H9 (cell line): Measurements from ENCODE around the gene SUFU. TPM values are rescaled to one million over a fixed set of nuclear protein-coding genes. Genes with fewer than 3 reads are reported as not detected.

Experiments used
- DNase-seq: peaks from one replicate; pipeline ENCODE4 v3.0.0-alpha.2; 2017
- H2AFZ ChIP-seq: one replicate; pipeline ENCODE4 v1.6.1; 2013; ENCODE audit warnings: mild to moderate bottlenecking, low read length, control low read depth, moderate library complexity
- H2AK5ac ChIP-seq: 2 replicates; pipeline ENCODE4 v1.6.1; 2013; ENCODE audit warnings: low read length, control low read depth, mixed read lengths; ENCODE audit not compliant: insufficient read length
- H2BK120ac ChIP-seq: one replicate; pipeline ENCODE4 v1.6.1; 2013; ENCODE audit warnings: low read depth, mild to moderate bottlenecking, low read length, control low read depth, inconsistent platforms; ENCODE audit not compliant: poor library complexity, severe bottlenecking
- H2BK12ac ChIP-seq: 2 replicates; pipeline ENCODE4 v1.6.1; 2013; ENCODE audit warnings: low read length, control low read depth, mixed read lengths, low read depth; ENCODE audit not compliant: insufficient read length
- H2BK15ac ChIP-seq: 2 replicates; pipeline ENCODE4 v1.6.1; 2013; ENCODE audit warnings: low read depth, low read length, control low read depth
- H2BK20ac ChIP-seq: one replicate; pipeline ENCODE4 v1.6.1; 2013; ENCODE audit warnings: low read depth, mild to moderate bottlenecking, low read length, control low read depth, inconsistent platforms; ENCODE audit not compliant: poor library complexity, severe bottlenecking
- H2BK5ac ChIP-seq: 2 replicates; pipeline ENCODE4 v1.6.1; 2013; ENCODE audit warnings: low read length, control low read depth, mixed read lengths; ENCODE audit not compliant: insufficient read length
- H3K14ac ChIP-seq: 2 replicates; pipeline ENCODE4 v1.6.1; 2013; ENCODE audit warnings: low read length, control low read depth; ENCODE audit not compliant: insufficient read depth
- H3K18ac ChIP-seq: 2 replicates; pipeline ENCODE4 v1.6.1; 2013; ENCODE audit warnings: low read depth, mild to moderate bottlenecking, mixed read lengths, low read length, control low read depth; ENCODE audit not compliant: insufficient read length
- H3K23ac ChIP-seq: 2 replicates; pipeline ENCODE4 v1.6.1; 2013; ENCODE audit warnings: low read length, control low read depth, mixed read lengths, low read depth; ENCODE audit not compliant: insufficient read length
- H3K23me2 ChIP-seq: 2 replicates; pipeline ENCODE4 v1.6.1; 2013; ENCODE audit warnings: low read depth, mild to moderate bottlenecking, mixed read lengths, low read length, control low read depth; ENCODE audit not compliant: insufficient read length, poor library complexity, severe bottlenecking
- H3K27ac ChIP-seq: 2 replicates; pipeline ENCODE4 v1.5.1; 2013; ENCODE audit warnings: low read length, control low read depth, mixed read lengths, low read depth; ENCODE audit not compliant: insufficient read length
- H3K27me3 ChIP-seq: 2 replicates; pipeline ENCODE4 v1.6.1; 2013; ENCODE audit warnings: low read length, control low read depth, inconsistent platforms; ENCODE audit not compliant: insufficient read depth
- H3K4ac ChIP-seq: 2 replicates; pipeline ENCODE4 v1.6.1; 2013; ENCODE audit warnings: low read depth, mild to moderate bottlenecking, control low read depth, inconsistent platforms, low read length, moderate library complexity
- H3K4me1 ChIP-seq: 2 replicates; pipeline ENCODE4 v1.6.1; 2013; ENCODE audit warnings: low read length, control low read depth, inconsistent platforms; ENCODE audit not compliant: insufficient read depth
- H3K4me2 ChIP-seq: 2 replicates; pipeline ENCODE4 v1.6.1; 2013; ENCODE audit warnings: low read length, control low read depth, mixed read lengths; ENCODE audit not compliant: insufficient read length, insufficient read depth
- H3K56ac ChIP-seq: 2 replicates; pipeline ENCODE4 v1.6.1; 2013; ENCODE audit warnings: low read depth, mild to moderate bottlenecking, mixed read lengths, low read length, control low read depth; ENCODE audit not compliant: insufficient read length
- H3K79me1 ChIP-seq: 2 replicates; pipeline ENCODE4 v1.6.1; 2013; ENCODE audit warnings: low read depth, mild to moderate bottlenecking, moderate library complexity, low read length, control low read depth, inconsistent platforms; ENCODE audit not compliant: insufficient read depth, poor library complexity, severe bottlenecking
- H3K79me2 ChIP-seq: 2 replicates; pipeline ENCODE4 v1.6.1; 2013; ENCODE audit warnings: low read length, control low read depth, inconsistent platforms; ENCODE audit not compliant: insufficient read depth
- H3K9ac ChIP-seq: 2 replicates; pipeline ENCODE4 v1.6.1; 2013; ENCODE audit warnings: low read length, control low read depth, mixed read lengths; ENCODE audit not compliant: insufficient read length; ENCODE audit errors: extremely low read depth
- H3K9me3 ChIP-seq: one replicate; pipeline ENCODE4 v1.6.1; 2013; ENCODE audit warnings: low read depth, low read length, inconsistent platforms; ENCODE audit not compliant: control insufficient read depth
- H3T11ph ChIP-seq: one replicate; pipeline ENCODE4 v1.6.1; 2013; ENCODE audit warnings: mild to moderate bottlenecking, low read length, control low read depth, inconsistent platforms
- H4K20me1 ChIP-seq: one replicate; pipeline ENCODE4 v1.6.1; 2013; ENCODE audit not compliant: control insufficient read depth, insufficient read length, insufficient read depth
- H4K5ac ChIP-seq: 2 replicates; pipeline ENCODE4 v1.6.1; 2013; ENCODE audit warnings: low read depth, mild to moderate bottlenecking, mixed read lengths, low read length, control low read depth; ENCODE audit not compliant: insufficient read length
- H4K8ac ChIP-seq: replicated peaks from 2 replicates; pipeline ENCODE4 v1.6.1; 2013; ENCODE audit warnings: low read length, control low read depth, mixed read lengths, low read depth; ENCODE audit not compliant: insufficient read length
- H4K91ac ChIP-seq: 2 replicates; pipeline ENCODE4 v1.6.1; 2013; ENCODE audit warnings: low read depth, mild to moderate bottlenecking, moderate library complexity, mixed read lengths, low read length, control low read depth; ENCODE audit not compliant: insufficient read length
- H3K27ac Mint-ChIP-seq, 3 experiments: 2 replicates in 2 of 3; 3 replicates in 1 of 3; pipeline ENCODE4 v1.8.0; 2020 to 2021; ENCODE audit warnings: mixed read lengths in 3 of 3, mild to moderate bottlenecking in 1 of 3, moderate library complexity in 1 of 3
- H3K27me3 Mint-ChIP-seq: 2 replicates; pipeline ENCODE4 v1.8.0; 2021; ENCODE audit warnings: low read depth, mild to moderate bottlenecking, moderate library complexity, mixed read lengths
- H3K36me3 Mint-ChIP-seq, 3 experiments: 2 replicates in 2 of 3; 3 replicates in 1 of 3; pipeline ENCODE4 v1.8.0; 2020 to 2021; ENCODE audit warnings: low read depth in 3 of 3, mixed read lengths in 3 of 3; ENCODE audit not compliant: insufficient read depth in 1 of 3
- H3K4me1 Mint-ChIP-seq, 2 experiments: 2 replicates each; pipeline ENCODE4 v1.8.0; 2020; ENCODE audit warnings: mixed read lengths in 2 of 2
- H3K4me3 Mint-ChIP-seq, 2 experiments: 2 replicates in 1 of 2; 3 replicates in 1 of 2; pipeline ENCODE4 v1.8.0; 2020 to 2021; ENCODE audit warnings: mild to moderate bottlenecking in 2 of 2, mixed read lengths in 2 of 2, moderate library complexity in 1 of 2
- H3K9me3 Mint-ChIP-seq, 2 experiments: 2 replicates in 1 of 2; 3 replicates in 1 of 2; pipeline ENCODE4 v1.8.0; 2020; ENCODE audit warnings: mild to moderate bottlenecking in 2 of 2, mixed read lengths in 2 of 2, moderate library complexity in 1 of 2
- WGBS: extraction: QIAGEN DNeasy Blood & Tissue Kit; methylation state at CpG from one replicate; pipeline ENCODE4 v1.1.7; 2013; ENCODE audit warnings: missing lambda C conversion rate, low lambda C conversion rate, mixed read lengths; ENCODE audit not compliant: insufficient read length; ENCODE audit errors: extremely low coverage; 5-methylcytosine and 5-hydroxymethylcytosine counted together
- total RNA-seq: library from RNA; stranded (reverse); gene quantifications from 2 replicates; pipeline ENCODE4 v1.2.1, GENCODE V29; 2021
- TF ChIP-seq, protein P1 (sequence below): fragments of 200-600 bp; sonication (generic); conservative IDR thresholded peaks from 3 replicates; pipeline ENCODE4 v1.8.0; 2021; ENCODE audit warnings: antibody characterized with exemption, mild to moderate bottlenecking

Gene SUFU
- total RNA-seq, 1 experiment from 2014 or later = 9.5 TPM

DNA sequence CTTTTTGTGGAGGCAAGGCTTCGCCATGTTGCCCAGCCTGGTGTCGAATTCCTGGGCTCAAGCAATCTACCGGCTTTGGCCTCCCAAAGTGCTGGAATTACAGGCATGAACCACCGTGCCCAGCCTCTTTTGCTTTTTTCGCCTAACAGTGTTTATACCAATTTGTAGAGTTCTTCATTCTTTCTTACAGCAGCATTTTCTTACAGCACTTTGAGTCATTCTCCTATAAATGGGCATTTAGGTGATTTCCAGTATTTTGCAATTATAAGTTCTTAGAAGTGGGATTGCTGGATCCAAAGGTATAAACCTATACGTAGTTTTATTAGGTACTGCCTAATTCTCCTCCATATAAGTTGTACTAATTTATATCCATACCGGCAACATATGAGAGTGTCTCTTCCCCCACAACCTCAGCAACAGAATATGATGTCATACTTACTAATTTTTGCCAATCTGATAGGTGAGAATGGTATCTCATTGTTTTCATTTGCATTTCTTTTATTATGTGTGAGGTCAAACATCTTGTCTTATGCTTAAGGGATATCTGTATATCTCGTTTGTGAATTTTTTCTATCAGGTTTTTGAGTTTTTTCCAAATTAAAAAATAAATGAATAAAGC is 39.1 kb downstream of the SUFU start:
- H3K79me1 ChIP-seq = no peaks in the 10 kb centered on the region
- H2BK12ac ChIP-seq = no peak overlapping the region
- no peak overlapping the region for H2BK15ac ChIP-seq
- Mint-ChIP-seq H3K4me1 (no peaks in the 10 kb centered on the region), H3K27me3 (no peaks in the 10 kb centered on the region; the same call in 1 of the 2 replicates), H3K36me3 (no peaks in the 10 kb centered on the region), H3K4me3 (no peak overlapping the region), H3K9me3 (no peaks in the 10 kb centered on the region), H3K27ac (no peak overlapping the region)
- no peak overlapping the region for H4K8ac ChIP-seq
- H3K4ac ChIP-seq = no peak overlapping the region
- TF ChIP-seq, protein P1, sequence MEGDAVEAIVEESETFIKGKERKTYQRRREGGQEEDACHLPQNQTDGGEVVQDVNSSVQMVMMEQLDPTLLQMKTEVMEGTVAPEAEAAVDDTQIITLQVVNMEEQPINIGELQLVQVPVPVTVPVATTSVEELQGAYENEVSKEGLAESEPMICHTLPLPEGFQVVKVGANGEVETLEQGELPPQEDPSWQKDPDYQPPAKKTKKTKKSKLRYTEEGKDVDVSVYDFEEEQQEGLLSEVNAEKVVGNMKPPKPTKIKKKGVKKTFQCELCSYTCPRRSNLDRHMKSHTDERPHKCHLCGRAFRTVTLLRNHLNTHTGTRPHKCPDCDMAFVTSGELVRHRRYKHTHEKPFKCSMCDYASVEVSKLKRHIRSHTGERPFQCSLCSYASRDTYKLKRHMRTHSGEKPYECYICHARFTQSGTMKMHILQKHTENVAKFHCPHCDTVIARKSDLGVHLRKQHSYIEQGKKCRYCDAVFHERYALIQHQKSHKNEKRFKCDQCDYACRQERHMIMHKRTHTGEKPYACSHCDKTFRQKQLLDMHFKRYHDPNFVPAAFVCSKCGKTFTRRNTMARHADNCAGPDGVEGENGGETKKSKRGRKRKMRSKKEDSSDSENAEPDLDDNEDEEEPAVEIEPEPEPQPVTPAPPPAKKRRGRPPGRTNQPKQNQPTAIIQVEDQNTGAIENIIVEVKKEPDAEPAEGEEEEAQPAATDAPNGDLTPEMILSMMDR = no peak
- H3K4me2 ChIP-seq = no peak overlapping the region
- H4K91ac ChIP-seq = no peak overlapping the region
- H4K5ac ChIP-seq = no peak overlapping the region
- no peak overlapping the region for H3K18ac ChIP-seq
- WGBS = no CpG with 5 or more reads among the region's 8 CpGs
- no peak overlapping the region for H2AFZ ChIP-seq
- no peak overlapping the region for H3K23ac ChIP-seq
- H3K79me2 ChIP-seq = no peaks in the 10 kb centered on the region
- H3K9me3 ChIP-seq = no peaks in the 10 kb centered on the region
- H3K27me3 ChIP-seq = no peaks in the 10 kb centered on the region
- H4K20me1 ChIP-seq = no peaks in the 10 kb centered on the region
- no peak overlapping the region for H3K27ac ChIP-seq
- no peaks in the 10 kb centered on the region for H3K4me1 ChIP-seq
- no peak overlapping the region for H2BK5ac ChIP-seq
- H3K56ac ChIP-seq = no peak overlapping the region
- H2AK5ac ChIP-seq = no peak overlapping the region
- H3K9ac ChIP-seq = no peak overlapping the region
- H2BK120ac ChIP-seq = no peak overlapping the region
- DNase-seq = no peak
- no peak overlapping the region for H3T11ph ChIP-seq
- H3K23me2 ChIP-seq = no peaks in the 10 kb centered on the region
- no peak overlapping the region for H2BK20ac ChIP-seq
- no peak overlapping the region for H3K14ac ChIP-seq
